ENCODE measurements around the gene ATAD3B.

Gene ATAD3B

DNA sequence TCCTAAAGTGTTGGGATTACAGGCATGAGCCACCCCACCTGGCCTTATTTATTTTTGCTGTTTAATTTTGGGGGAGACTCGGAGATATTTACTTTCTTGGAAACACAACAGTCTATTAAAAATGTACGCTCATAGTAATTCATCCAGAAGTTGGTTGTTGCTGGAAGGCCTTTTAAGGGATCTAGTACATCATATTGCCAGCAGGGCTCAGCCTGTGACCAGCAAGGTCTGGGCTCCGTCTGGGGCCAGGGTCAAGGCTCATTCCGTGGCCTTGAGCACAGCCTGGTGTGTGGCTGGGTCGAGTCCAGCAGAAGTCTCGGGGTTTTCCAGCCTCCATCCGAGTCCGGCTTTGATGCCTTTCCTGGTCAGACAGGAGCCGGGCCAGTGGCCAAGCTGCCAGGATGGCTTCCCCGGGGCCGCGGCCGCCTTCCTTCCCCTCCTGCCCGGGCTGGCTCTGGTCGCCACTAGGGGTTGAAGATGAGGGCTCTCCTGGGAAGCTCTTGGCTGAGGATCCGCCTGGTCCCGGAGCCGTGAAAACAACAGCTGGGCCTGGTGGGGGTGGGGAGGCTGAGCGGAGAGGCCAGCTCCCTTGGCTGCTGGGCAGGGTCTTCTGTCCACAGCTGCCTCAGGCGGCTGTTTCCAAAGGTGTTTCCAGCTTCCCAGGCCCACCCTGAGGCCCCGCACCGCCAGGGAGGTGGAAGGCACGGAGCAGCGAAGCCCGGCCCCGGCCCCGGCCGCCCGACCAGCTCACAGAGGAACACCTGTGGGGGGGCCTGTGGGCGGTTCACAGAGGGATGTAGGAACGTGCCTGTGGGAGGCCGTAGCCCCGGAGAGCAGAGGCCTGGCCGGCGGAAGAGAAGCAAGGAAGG lies 41.2 kb upstream of the ATAD3B start:
- TF ChIP-seq, protein P1, sequence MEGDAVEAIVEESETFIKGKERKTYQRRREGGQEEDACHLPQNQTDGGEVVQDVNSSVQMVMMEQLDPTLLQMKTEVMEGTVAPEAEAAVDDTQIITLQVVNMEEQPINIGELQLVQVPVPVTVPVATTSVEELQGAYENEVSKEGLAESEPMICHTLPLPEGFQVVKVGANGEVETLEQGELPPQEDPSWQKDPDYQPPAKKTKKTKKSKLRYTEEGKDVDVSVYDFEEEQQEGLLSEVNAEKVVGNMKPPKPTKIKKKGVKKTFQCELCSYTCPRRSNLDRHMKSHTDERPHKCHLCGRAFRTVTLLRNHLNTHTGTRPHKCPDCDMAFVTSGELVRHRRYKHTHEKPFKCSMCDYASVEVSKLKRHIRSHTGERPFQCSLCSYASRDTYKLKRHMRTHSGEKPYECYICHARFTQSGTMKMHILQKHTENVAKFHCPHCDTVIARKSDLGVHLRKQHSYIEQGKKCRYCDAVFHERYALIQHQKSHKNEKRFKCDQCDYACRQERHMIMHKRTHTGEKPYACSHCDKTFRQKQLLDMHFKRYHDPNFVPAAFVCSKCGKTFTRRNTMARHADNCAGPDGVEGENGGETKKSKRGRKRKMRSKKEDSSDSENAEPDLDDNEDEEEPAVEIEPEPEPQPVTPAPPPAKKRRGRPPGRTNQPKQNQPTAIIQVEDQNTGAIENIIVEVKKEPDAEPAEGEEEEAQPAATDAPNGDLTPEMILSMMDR (IDR thresholded peaks at IDR 0.05; ENCODE audit: low read depth, low read length, missing control alignments) = no peak
- DNase-seq (ENCODE audit: low read depth) = no peak
- H3K4me3 ChIP-seq (ENCODE audit: low read depth, low read length) = no peak overlapping the region

GRCh38 chr1:1430992-1431844 lies 40.3 kb upstream of the ATAD3B start:
- DNase-seq (ENCODE audit: low read depth) = no peak
- no peak overlapping the region for H3K4me3 ChIP-seq (ENCODE audit: low read depth, low read length)
- TF ChIP-seq, protein P1 (IDR thresholded peaks at IDR 0.05; ENCODE audit: low read depth, low read length, missing control alignments) = no peak

DNA sequence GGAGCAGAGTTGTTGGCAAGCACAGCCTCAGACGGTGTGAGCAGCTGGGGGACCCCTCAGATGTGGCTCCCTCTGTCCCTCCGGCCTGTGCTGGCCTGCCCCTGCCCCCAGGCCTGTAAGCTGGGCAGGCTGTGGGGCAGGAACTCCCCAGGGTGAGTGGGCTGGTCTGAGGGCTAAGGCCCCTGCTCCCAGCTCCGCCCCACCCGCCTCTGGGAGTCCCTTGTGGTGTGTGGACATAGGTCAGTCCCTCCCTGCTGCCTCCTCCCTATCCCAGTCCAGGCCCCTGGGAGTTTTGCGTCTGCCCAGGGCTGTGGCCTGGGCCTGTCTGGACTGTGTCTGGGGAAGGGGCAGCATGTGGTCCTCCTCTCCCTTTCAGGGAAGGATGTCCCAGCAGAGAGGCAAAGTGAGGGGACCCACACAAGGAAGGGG lies 39.7 kb upstream of the ATAD3B start:
- no peak for DNase-seq (ENCODE audit: low read depth)
- no peak overlapping the region for H3K4me3 ChIP-seq (ENCODE audit: low read depth, low read length)

DNA sequence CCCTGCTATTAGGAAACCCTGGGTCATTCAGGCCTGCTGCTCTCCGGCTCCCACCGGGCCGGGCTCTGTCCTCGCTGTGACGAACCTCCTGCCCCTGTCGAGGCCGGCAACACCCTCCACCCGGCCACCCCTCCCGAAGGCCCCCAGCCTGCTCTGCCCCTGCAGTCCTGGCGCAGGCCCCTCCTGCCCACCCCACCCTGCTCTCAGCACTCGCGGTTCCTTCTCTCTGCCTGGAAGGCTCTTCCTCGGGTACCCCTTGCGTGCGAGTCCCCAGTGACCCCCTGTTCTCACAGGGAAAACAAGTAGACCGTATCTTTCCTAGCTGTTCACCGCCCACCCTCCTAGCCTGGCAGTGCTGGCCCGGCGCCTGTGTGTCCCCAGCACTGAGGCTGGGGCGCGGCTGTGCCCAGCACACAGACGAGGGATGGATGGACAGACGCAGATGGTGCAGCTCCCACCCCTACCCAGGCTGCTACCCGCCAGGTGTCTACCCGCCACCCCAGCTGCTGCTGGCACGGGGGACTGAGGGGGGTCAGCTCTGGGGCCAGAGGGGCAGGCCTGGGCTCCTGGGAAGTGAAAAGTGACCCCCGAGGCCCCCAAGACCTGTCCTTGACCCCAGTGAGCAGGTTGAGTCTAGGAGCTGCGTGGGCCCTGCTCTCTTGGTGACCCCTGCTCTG lies 39.2 kb upstream of the ATAD3B start:
- no peak for DNase-seq (ENCODE audit: low read depth)
- H3K4me3 ChIP-seq (ENCODE audit: low read depth, low read length) = no peak overlapping the region
- TF ChIP-seq, protein P1 (IDR thresholded peaks at IDR 0.05; ENCODE audit: low read depth, low read length, missing control alignments) = no peak

More for the DNA sequence above, 39.7 kb upstream of the ATAD3B start:
- TF ChIP-seq, protein P1 (IDR thresholded peaks at IDR 0.05; ENCODE audit: low read depth, low read length, missing control alignments) = no peak

GRCh38 chr1:1432951-1433803 lies 38.4 kb upstream of the ATAD3B start:
- no peak for DNase-seq (ENCODE audit: low read depth)
- TF ChIP-seq, protein P1 (IDR thresholded peaks at IDR 0.05; ENCODE audit: low read depth, low read length, missing control alignments) = no peak
- H3K4me3 ChIP-seq (ENCODE audit: low read depth, low read length) = no peak overlapping the region

DNA sequence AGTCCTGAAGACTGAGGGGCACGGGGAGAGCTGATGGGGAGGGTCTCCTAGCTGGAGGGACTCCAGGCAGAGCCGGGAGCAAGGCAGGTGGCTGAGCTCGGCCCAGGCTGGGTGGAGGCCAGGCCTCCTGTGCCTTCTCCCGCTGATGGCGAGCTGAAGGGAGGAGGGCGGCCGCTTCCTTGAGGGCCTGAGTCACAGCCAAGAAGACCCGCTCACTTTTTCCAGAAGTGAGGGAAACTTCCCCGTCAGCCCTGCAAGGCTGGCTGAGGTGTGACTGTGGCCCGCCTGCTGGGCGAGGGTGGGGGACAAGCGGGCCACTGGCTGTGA lies 37.8 kb upstream of the ATAD3B start:
- H3K4me3 ChIP-seq (ENCODE audit: low read depth, low read length) = no peak overlapping the region
- no peak for DNase-seq (ENCODE audit: low read depth)
- TF ChIP-seq, protein P1 (IDR thresholded peaks at IDR 0.05; ENCODE audit: low read depth, low read length, missing control alignments) = no peak
